SH-SY5Y (cell line): ENCODE results near the gene C6orf15.

Experiments
- GATA2 ChIP-seq: IDR thresholded peaks from 2 replicates; pipeline ENCODE4 v1.6.1; 2011; ENCODE audit warnings: mild to moderate bottlenecking, low read depth, low read length
- GATA3 ChIP-seq: IDR thresholded peaks from 2 replicates; pipeline ENCODE4 v1.6.1; 2011; ENCODE audit warnings: low read depth, mild to moderate bottlenecking, low read length, moderate library complexity

C6orf15 gene

DNA sequence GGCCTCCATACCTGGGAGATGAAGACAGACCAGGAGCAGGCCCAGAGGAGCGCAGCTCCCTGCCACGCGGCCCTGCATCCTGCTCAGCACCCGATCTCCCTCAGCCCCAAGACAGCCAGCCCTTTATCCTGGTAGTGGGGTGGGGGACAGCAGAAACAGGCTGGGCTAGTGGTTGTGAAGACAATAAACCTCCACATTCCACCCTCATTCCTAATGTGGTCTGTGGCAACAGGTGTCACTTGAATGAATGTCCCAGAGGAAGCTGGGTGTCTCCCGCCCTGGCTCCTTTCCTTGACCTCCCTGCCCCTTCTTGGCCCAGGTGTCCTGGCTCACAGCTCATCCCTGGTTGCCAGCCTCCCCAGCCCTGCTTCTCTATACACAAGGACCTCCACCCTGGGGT is at the start of gene C6orf15:
TSS of gene C6orf15 (minus strand) at position 98 of the 400 bp plus-strand sequence. CDS start at position 78, 20 bp downstream.
- TF ChIP-seq GATA2, result no peak
- TF ChIP-seq GATA3, result no peak

DNA sequence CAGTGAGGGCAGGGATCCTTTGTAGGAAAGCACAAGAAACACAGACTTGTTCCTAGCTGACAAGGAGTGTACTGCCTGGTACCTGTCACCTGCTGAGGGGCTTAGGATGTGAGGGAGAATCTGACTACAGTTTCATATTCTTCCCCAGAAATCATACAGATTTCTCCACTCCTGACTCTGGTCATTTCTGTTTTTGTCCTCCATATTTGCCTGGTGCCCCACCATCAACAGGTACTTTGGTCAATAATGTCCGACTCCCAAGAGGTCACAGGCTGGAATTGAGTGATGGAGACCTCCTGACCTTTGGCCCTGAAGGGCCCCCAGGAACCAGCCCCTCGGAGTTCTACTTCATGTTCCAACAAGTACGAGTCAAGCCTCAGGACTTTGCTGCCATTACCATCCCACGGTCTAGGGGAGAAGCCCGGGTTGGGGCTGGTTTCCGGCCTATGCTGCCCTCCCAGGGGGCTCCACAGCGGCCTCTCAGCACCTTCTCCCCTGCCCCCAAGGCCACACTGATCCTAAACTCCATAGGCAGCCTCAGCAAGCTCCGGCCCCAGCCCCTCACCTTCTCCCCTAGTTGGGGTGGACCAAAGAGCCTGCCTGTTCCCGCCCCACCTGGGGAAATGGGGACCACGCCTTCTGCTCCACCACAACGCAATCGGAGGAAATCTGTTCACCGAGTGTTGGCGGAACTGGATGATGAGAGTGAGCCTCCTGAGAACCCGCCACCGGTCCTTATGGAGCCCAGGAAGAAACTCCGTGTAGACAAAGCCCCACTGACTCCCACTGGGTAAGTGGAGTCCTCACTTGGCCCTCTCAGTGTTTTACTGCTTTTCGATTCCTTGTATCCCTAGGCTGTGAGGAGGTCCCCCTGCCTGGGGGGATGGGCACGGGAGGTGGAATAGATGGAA is 49.1 kb upstream of the C6orf15 start:
- no peak for TF ChIP-seq GATA2
- no peak for TF ChIP-seq GATA3

DNA sequence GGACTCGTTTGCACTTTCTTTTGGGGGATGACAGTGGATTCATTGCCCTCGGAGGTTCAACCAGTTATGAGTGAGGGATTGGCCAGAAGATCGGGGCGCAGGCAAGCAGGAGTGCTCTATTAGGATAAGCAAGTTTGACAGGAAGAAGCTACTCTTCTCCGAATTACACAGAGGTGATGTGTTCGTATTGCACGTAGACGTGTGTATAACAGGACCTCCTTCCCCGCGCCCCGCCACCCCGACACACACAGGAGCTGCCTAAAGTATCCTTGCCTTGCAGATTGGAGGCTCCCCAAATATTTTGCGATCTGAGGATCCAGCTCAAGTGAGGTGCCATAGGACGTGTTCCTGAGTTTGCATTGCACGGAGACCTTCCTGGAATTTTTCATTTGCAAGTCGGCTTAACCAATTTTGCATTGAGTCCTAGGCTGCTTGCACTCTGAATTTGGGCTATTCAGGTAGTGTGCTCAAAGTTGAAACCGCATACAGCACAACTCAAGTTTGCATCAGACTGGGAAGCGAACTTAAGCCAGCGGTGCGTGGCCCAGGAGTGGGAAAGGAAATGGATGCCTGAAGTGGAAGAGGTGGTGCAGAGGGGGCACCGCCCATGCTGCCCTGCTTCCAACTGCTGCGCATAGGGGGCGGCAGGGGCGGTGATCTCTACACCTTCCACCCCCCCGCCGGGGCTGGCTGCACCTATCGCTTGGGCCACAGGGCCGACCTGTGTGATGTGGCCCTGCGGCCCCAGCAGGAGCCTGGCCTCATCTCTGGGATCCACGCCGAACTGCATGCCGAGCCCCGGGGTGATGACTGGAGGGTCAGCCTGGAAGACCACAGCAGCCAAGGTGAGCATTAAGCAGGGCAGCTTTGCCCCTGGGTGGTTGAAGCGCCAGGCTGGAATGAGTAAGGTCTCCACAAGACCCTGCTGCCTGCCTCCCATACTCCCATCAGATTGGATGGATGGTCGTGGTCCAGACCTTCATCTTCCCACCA is 46.8 kb upstream of the C6orf15 start:
- no peak for TF ChIP-seq GATA3
- no peak for TF ChIP-seq GATA2

DNA sequence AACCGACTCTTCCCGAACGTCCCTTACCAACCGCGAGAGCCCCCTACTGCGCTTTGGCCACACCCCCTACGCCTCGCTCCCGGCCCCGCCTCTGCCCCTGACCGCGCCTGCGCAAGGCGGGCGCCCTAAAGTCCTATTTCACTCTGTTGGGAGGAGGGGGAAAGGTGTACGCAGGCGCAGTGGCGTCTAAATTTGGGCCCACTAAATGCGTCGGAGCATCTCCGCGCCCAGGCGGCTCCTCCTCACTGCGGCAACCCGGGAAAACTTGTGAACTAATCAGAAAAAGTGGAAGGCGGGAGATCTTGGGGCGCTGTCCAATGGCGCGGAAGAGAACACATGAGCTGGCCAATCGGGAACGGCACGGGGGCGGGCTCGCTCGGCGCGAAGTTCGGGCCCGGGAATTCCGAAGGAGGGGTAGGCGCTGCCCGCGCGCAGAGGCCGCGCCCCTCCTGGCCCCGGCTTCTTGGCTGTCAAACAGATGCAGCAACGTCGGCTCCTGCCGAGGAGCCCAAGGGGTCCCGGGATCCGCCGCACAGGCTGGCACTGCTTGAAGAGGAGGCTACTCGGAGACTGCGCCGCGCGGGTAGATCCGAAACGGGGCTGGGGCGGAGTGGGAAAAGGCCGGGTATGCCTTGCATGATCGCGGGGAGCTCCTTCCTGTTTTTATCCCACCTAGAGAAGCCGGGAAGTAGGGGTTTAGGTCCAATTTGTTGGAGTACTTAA is 45.9 kb upstream of the C6orf15 start, which contains the start of gene TCF19:
TSS of gene TCF19 (plus strand) at position 450 of the 723 bp plus-strand sequence. CDS start 881 bp downstream, outside the sequence.
- no peak for TF ChIP-seq GATA3
- no peak for TF ChIP-seq GATA2

DNA sequence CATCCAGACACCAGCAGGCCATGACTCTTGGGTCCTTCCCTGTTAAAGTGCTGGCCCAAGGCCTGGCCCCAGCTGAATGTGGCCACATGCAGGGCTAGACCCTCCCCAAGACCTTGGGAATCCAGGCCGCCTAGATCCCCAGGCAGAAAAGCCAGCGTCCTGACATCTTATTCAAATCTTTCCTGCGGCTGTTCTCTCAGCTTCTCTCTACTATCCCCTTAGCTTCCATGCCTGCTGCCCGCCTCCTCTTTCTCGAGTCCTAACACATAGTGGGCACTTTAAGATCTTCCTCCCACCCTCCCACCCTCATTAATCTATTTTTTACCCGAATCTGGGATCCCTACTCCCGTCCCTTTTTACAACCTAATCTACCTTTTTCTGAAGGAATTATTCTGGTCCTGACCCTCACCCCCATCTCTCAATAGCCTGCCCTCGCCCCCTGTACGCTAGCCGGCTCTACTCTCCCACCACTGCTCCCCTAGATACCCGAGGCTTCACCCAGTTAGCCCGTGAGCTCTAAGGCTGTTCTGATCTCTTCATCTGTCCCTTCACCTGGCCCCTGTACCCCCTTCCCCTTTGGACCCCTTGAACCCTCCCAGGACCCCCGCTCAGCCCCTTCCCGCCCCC is 45.3 kb upstream of the C6orf15 start, which contains the start of gene CCHCR1:
TSS of gene CCHCR1 (minus strand) at position 290 of the 627 bp plus-strand sequence. CDS start at position 88, 202 bp downstream.
- TF ChIP-seq GATA2 (no peak), GATA3 (no peak)

DNA sequence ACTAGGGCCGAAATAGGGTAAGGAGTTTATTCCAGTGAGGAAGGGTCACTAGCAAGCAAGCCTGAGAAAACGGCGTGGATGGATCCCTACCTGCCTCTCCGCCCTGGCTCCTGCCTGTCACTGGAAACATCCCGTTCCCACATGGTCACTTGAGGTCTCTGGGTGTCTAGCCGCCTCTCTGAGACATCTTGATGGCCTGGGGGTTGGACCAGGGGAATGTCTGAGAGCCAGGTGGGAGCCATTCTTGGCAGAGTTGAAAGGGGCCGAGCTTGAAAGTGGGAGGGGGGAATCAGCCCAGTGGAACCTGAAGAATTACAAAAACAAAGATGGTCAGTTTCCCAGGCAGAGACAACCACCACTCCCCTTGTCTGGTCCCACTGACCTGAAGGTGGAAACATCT is 44.3 kb upstream of the C6orf15 start:
- no peak for TF ChIP-seq GATA2
- no peak for TF ChIP-seq GATA3

DNA sequence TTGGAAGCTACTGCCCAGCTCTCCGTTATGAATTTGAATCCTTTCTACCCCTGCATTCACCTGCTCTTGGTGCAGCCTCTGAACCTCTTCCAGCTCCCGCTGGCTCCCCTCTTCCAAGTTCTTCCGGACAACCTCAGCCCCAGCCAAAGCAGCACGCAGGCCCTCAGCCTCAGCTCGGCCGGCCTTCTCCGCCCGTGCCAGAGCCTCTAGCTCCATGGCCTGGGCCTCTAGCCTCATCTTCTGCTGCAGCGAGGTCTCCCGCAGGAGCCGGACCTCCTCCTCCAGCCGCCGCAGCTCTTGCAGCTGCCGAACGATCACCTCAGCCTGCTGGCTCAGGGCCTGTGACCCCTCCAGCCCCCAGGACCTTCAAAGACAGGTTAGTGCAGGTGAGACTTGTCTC is 42.1 kb upstream of the C6orf15 start:
- TF ChIP-seq GATA3 (no peak), GATA2 (no peak)

DNA sequence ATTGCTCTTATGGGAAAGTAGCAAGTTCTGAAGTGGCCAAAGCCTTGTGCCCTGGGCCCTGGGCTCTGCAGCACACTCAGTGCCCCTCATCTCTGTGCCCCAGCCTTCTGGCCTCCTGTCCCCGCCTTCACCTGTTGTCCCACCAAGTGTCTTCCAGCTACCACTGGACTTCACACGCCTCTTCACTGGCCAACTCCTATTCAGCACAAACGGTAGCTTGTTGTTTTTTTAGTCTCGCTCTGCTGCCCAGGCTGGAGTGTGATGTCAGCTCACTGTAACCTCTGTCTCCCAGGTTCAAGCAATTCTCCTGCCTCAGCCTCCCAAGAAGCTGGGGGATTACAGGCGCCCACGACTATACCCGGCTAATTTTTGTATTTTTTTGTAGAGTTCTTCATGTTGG is 40.4 kb upstream of the C6orf15 start:
- TF ChIP-seq GATA3, result no peak
- TF ChIP-seq GATA2, result no peak

DNA sequence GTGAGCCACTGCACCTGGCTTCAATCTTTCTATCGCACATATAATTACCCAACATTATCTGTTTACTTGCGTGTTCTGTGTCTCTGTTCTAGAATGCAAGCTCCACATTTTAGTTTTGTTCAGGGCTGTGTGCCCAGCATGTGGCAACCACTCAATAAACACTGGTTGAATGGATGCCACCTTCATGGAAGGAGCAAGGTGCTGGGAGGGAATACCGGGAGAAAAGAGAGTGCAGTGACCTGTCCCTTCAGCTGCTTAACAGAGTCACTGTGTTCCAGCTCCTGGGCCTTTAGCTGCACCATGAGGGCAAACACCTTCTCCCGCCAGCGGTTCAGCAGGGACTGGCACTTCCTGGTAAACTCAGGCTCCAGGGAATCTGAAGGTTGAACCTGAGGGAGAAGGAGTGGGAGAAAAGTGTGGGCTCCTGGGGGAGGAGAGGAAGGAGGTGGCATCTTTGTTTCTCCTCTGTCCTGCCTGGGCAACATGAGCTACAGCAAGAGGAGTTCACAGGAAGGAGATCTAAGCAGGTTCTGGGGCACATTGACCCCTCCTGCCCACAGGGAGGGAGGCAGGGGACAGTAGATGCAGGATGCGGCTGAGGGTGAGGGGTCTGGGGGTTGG is 37.6 kb upstream of the C6orf15 start:
- no peak for TF ChIP-seq GATA2
- no peak for TF ChIP-seq GATA3

DNA sequence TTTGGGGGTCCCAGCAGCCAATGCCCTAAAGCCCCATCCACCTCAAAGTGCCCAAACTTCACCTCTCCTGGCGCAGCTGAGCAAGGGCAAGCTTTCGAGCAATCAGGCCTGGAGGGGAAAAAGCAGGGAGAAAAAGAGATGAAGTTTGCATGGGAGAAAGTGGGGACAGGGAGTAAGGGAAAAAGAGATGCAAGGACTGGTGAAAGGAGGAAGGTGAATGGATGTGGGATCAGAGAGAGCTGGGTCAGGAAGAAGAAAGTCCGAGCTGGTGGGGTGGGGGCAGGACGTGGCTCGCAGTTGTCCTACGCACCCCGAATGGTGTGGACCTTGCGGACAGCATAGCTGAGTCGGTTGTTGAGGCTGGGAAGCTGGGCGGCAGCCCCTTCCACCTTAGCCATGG is 33.0 kb upstream of the C6orf15 start:
- TF ChIP-seq GATA2, result no peak
- TF ChIP-seq GATA3, result no peak

DNA sequence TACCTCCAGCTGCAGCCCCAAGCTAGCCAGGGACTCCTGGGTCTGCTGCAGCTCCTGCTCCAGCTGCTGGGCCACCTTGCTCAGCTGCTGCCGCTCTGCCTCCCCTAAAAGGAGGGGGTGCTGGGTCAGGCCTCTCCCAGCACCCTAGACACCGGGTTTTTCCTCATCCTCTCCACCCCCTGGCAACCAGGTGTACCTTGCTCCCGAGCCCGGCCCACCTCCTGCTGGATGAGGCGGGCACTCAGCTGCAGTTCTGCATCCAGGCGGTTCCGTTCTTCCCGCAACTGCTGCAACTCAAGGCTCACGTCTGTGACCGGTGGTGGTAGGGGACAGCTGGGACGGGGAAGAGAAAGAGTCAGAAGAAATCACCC is 32.6 kb upstream of the C6orf15 start:
- no peak for TF ChIP-seq GATA3

DNA sequence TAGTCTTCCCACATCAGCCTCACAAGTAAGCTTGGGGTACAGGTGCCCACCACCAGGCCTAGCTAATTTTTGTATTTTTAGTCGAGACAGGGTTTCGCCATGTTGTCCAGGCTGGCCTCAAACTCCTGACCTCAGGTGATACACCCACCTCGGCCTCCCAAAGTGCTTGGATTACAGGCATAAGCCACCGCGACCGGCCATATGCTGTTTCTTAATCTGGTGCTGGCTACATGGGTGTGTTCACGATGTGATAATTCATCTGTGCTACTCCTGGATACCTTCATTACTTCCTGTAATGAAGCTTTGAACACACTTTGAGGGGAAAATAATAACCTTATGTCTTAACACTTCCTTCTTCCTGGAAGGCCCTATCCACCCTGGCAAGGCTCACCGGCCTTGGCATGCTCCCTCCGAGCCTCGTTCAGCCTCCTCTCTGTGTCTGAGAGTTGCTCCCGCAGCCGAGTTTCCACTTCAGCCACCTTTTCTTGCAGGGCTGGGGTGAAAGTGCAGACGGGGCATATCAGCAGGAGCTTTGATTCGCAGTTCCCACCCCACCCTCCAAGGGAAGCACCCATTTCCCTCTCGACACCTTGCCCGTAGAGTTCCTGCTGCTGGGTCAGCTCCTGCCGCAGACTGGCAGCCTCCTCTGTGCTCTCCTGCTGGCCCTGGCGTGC is 32.1 kb upstream of the C6orf15 start:
- TF ChIP-seq GATA2 (no peak), GATA3 (no peak)
